LNCaP clone FGC (cell line): ENCODE measurements around the gene FOXC2.

ENCODE experiments used
- DNase-seq: peaks from one replicate; pipeline ENCODE4 v3.0.0-alpha.2; 2011; ENCODE audit warnings: low read depth
- H3K4me3 ChIP-seq: 2 replicates; pipeline ENCODE4 v1.5.1; 2011; ENCODE audit warnings: mild to moderate bottlenecking, low read depth, low read length, control low read depth
- TF ChIP-seq, protein P1 (sequence below): IDR thresholded peaks from 2 replicates; pipeline ENCODE4 v1.5.1; 2012; ENCODE audit warnings: mild to moderate bottlenecking; ENCODE audit not compliant: control insufficient read depth, insufficient read depth; ENCODE audit errors: extremely low read depth

The FOXC2 gene

DNA sequence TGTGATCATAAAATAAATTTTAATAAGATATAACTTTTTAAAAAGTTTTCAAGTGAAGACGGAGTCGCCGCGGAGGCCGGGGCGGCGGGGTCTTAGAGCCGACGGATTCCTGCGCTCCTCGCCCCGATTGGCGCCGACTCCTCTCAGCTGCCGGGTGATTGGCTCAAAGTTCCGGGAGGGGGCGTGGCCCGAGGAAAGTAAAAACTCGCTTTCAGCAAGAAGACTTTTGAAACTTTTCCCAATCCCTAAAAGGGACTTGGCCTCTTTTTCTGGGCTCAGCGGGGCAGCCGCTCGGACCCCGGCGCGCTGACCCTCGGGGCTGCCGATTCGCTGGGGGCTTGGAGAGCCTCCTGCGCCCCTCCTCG, at the start of gene FOXC2:
TSS of gene FOXC2 (plus strand) at position 229 of the 365 bp plus-strand sequence. CDS start 507 bp downstream, outside the sequence.
- TF ChIP-seq, protein P1, sequence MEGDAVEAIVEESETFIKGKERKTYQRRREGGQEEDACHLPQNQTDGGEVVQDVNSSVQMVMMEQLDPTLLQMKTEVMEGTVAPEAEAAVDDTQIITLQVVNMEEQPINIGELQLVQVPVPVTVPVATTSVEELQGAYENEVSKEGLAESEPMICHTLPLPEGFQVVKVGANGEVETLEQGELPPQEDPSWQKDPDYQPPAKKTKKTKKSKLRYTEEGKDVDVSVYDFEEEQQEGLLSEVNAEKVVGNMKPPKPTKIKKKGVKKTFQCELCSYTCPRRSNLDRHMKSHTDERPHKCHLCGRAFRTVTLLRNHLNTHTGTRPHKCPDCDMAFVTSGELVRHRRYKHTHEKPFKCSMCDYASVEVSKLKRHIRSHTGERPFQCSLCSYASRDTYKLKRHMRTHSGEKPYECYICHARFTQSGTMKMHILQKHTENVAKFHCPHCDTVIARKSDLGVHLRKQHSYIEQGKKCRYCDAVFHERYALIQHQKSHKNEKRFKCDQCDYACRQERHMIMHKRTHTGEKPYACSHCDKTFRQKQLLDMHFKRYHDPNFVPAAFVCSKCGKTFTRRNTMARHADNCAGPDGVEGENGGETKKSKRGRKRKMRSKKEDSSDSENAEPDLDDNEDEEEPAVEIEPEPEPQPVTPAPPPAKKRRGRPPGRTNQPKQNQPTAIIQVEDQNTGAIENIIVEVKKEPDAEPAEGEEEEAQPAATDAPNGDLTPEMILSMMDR, result no peak
- no peak for DNase-seq
- H3K4me3 ChIP-seq, result no peak within 1 kb of the TSS

DNA sequence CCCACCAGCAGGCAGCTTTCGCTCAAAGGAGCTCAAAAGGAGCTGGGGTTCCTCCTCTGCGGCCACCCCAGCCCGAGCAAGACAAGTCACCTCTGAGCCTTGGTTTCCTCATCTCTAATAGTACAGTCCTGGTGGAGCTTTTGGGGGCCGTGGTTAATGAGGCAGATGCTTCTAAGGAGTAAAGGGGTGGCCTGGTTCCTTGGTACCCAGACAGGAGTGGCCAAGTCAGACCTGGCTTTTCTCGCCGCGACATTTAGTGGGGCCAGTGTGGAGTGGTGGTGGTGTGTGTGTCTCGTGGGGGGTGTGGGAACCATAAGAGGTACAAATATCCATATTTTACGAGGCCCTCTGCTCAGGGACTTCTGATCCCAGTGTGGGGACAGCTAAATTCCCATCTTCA, 49.6 kb upstream of the FOXC2 start:
- TF ChIP-seq, protein P1, result no peak
- H3K4me3 ChIP-seq, result no peak overlapping the region
- no peak for DNase-seq

DNA sequence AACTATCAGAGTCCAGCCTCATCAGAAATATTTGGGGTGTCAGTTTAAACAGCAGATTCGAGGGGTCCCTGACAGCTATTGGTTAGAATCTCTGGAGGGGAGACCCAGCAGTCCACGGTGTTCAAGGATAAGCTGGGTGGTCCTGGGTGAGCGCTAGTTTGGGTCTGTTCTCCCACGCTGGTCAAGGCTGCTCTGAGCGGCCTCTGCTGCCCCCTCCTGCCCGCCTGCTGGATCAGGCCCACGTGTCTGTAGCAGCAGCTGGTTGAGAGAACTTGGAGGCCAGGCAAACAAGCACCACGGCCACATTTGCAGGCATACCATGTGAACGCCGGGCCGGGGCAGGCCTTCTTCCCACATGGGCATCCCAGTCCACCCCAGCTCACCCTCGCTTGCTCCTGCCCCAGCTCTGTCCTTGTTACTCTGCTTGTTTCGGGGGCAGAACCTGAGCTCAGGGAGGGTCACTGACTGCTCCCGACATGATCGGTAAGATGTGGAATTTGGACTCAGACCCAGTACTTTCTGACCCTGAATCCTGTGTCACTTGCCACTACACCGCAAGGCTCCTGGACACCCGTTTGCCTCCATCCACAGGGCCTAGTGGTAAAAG, 48.9 kb upstream of the FOXC2 start:
- H3K4me3 ChIP-seq, result no peak overlapping the region
- TF ChIP-seq, protein P1, result peak; percentile 93
- DNase-seq, result no peak

DNA sequence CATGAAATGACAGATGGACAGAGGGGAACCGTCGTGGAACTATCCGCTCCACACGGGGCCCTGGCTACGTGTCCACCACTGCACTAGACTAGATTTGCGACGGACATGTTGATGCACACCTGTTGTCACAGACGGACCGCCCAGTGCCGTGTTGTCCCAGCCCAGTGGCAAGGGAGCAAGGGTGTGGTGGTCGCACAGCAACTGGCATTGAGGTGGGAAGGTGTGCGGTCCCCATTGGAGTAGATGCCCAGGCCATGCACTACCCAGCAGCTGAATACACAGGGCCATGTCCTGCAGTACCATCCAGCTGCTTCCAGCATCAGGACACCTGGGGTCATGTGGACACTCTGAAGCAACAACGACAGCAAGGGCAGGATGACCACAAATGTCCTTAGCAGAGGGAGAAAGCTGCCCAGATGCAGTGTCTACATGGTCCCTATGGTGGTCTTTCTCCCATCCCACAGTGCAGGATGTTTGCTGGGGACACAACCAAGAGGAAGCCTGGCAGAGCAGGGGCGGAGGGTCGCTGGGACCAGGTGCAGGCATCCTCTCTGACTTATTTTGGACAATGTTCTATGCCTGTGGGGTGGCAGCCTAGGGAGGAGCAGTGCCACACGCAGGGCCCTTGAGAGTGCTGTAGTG, 47.5 kb upstream of the FOXC2 start:
- H3K4me3 ChIP-seq, result no peak overlapping the region
- TF ChIP-seq, protein P1, result no peak
- no peak for DNase-seq

DNA sequence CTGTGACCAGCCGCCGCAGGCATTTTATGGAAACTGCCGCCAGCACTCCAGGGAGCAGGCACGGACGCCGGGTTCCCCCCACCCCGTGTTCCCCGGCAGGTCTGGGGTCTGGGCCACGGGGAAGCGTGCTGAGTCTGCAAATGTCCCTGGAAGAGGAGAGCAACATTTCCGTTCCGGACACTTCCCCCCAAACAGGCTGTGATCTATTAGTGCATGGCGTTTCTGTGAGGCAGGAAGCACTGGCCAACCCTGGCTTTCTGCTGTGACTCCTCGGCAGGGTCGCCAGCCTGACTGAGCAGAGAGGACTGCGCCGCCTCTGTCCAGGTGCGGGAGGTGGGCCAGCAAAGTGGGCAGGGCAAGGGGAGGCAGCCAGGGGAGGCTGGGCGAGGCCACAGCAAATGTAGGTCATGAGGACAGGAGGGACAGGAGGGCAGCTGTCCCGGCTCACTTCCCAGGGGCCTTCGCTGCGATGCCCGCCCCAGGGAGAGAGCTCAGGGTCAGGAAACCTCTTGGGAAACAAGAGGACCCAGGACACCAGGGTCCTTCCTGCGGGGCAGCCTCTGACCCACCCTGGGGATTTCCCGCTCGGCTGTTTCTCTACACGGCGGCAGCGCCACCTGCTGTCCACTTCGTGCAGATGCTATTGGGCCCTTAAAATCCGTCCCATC, 46.8 kb upstream of the FOXC2 start:
- TF ChIP-seq, protein P1, result peak; percentile 81
- no peak overlapping the region for H3K4me3 ChIP-seq
- no peak for DNase-seq

DNA sequence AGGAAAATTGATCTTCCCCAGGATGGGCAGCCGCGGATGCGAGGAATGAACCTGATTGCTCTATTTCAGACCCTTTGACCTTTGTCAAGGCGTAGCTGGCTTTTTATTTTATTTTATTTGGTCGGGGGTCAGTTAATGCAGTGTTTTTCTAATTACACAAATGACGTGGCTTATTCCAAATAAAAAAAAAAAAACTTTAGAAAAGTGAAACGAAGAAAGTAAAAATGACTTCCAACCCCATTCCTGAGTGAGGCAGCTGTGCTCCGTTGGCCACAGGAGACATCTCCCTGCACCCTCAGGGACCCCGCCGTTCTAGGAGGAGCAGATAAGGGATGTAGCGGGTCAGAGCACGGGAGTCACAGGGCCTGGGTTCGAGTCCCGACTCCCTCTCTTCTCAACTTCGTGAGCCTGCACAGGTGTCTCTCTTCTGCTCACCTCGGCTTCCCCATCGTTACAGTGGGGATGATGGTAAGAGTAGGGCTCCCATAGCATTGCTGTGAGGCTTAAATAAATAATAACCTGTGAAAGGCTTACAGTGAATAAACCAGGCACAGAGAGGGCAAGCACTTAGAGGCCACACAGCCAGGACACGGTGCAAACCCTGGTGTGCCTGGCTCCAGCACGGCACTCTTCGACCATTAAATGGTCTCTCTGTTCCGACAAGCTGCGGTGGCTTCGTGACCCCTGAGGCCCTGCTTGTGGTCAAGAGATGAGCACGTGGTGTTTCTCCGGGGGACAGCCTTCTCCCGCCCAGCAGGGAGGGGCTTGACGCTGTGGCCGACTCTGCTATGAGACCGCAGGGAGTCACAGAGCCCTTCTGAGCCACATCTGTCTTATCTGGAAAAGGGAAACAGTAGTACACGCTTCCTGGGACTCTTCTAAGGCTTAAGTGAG, 46.1 kb upstream of the FOXC2 start:
- no peak for DNase-seq
- H3K4me3 ChIP-seq, result no peak overlapping the region

More for the DNA sequence above, 46.1 kb upstream of the FOXC2 start:
- TF ChIP-seq, protein P1, result no peak
